CD14-positive monocyte (primary cell): ENCODE results near the gene TP53RK. TPM values are rescaled to one million over a fixed set of nuclear protein-coding genes. Genes with fewer than 3 reads are reported as not detected.

Experiments used
- DNase-seq, 3 donors: peaks; one replicate each; pipeline ENCODE4 v3.0.0-alpha.2; 2011 to 2022
- H2AFZ ChIP-seq: 2 replicates; pipeline ENCODE4 v1.6.0; 2012; ENCODE audit warnings: mild to moderate bottlenecking, low read depth, low read length, inconsistent platforms; ENCODE audit not compliant: insufficient read depth, poor library complexity, severe bottlenecking
- H3K27ac ChIP-seq, 2 donors: 1 replicate in 1 of 2; 2 replicates in 1 of 2; pipeline ENCODE4 v1.5.1; 2012 to 2013; ENCODE audit warnings: low read length in 2 of 2, control low read depth in 1 of 2, inconsistent platforms in 1 of 2, low read depth in 1 of 2, mild to moderate bottlenecking in 1 of 2
- H3K27me3 ChIP-seq, 2 donors: one replicate each; pipeline versions ENCODE4 v1.6.0 to v1.6.1; 2011 to 2013; ENCODE audit warnings: low read length in 2 of 2; ENCODE audit not compliant: control insufficient read depth in 2 of 2, insufficient read depth in 2 of 2
- H3K36me3 ChIP-seq, 2 donors: replicated peaks in 1 of 2; 1 replicate in 1 of 2; 2 replicates in 1 of 2; pipeline versions ENCODE4 v1.5.1 to v1.6.1; 2012 to 2013; ENCODE audit warnings: low read length in 2 of 2, control low read depth in 1 of 2, inconsistent platforms in 1 of 2, mild to moderate bottlenecking in 1 of 2; ENCODE audit not compliant: insufficient read depth in 2 of 2, control insufficient read depth in 1 of 2
- H3K4me1 ChIP-seq, 2 donors: 1 replicate in 1 of 2; 2 replicates in 1 of 2; pipeline versions ENCODE4 v1.5.1 to v1.6.1; 2012 to 2013; ENCODE audit warnings: low read length in 2 of 2, control low read depth in 1 of 2, inconsistent platforms in 1 of 2, mild to moderate bottlenecking in 1 of 2, moderate library complexity in 1 of 2; ENCODE audit not compliant: insufficient read depth in 2 of 2, control insufficient read depth in 1 of 2
- H3K4me2 ChIP-seq: replicated peaks from 2 replicates; pipeline ENCODE3; 2012; ENCODE audit warnings: low read length, moderate library complexity, mild to moderate bottlenecking; ENCODE audit not compliant: poor library complexity, severe bottlenecking; ENCODE audit errors: extremely low read depth
- H3K4me3 ChIP-seq, 3 experiments: fragments of 200-600 bp in 1 of 3; sonication (generic) in 1 of 3; replicated peaks in 1 of 3; 1 replicate in 2 of 3; 2 replicates in 1 of 3; pipeline ENCODE4 v1.5.1; 2011 to 2013; ENCODE audit warnings: low read length in 3 of 3, mild to moderate bottlenecking in 3 of 3, control low read depth in 2 of 3, low read depth in 2 of 3, inconsistent platforms in 1 of 3, moderate library complexity in 1 of 3
- H3K79me2 ChIP-seq: 2 replicates; pipeline ENCODE4 v1.6.0; 2012; ENCODE audit warnings: mild to moderate bottlenecking, control low read depth, inconsistent platforms, low read length, moderate library complexity; ENCODE audit not compliant: insufficient read depth
- H3K9ac ChIP-seq: 2 replicates; pipeline ENCODE4 v1.6.0; 2017; ENCODE audit warnings: low read length, mild to moderate bottlenecking; ENCODE audit not compliant: insufficient read depth, poor library complexity, severe bottlenecking
- H3K9me3 ChIP-seq, 2 donors: replicated peaks in 1 of 2; 1 replicate in 1 of 2; 2 replicates in 1 of 2; pipeline versions ENCODE4 v1.5.1 to v1.6.1; 2012 to 2013; ENCODE audit warnings: low read length in 2 of 2, control low read depth in 1 of 2; ENCODE audit not compliant: control insufficient read depth in 1 of 2, insufficient read depth in 1 of 2
- H4K20me1 ChIP-seq: 2 replicates; pipeline ENCODE4 v1.6.0; 2012; ENCODE audit warnings: mild to moderate bottlenecking, low read length, control low read depth, moderate library complexity; ENCODE audit not compliant: insufficient read depth
- H3K27ac Mint-ChIP-seq, 7 donors: one replicate each; pipeline ENCODE4 v1.8.0; 2020; ENCODE audit warnings: mild to moderate bottlenecking in 7 of 7, mixed read lengths in 7 of 7, moderate library complexity in 6 of 7, inconsistent platforms in 2 of 7
- H3K27me3 Mint-ChIP-seq, 3 donors: one replicate each; pipeline ENCODE4 v1.8.0; 2021 to 2022; ENCODE audit warnings: low read depth in 3 of 3, mild to moderate bottlenecking in 3 of 3, mixed read lengths in 3 of 3, moderate library complexity in 3 of 3, inconsistent platforms in 1 of 3
- H3K36me3 Mint-ChIP-seq, 2 donors: one replicate each; pipeline ENCODE4 v1.8.0; 2020; ENCODE audit warnings: mixed read lengths in 2 of 2, inconsistent platforms in 1 of 2, mild to moderate bottlenecking in 1 of 2
- H3K4me1 Mint-ChIP-seq: one replicate; pipeline ENCODE4 v1.8.0; 2020; ENCODE audit warnings: mild to moderate bottlenecking, mixed read lengths
- H3K4me3 Mint-ChIP-seq, 2 donors: one replicate each; pipeline ENCODE4 v1.8.0; 2020; ENCODE audit warnings: mild to moderate bottlenecking in 2 of 2, mixed read lengths in 2 of 2, moderate library complexity in 1 of 2
- H3K9me3 Mint-ChIP-seq, 7 donors: one replicate each; pipeline ENCODE4 v1.8.0; 2020 to 2022; ENCODE audit warnings: mixed read lengths in 7 of 7, mild to moderate bottlenecking in 6 of 7, moderate library complexity in 6 of 7, inconsistent platforms in 2 of 7
- CTCF ChIP-seq: fragments of 200-600 bp; IDR thresholded peaks from one replicate; pipeline ENCODE4 v1.8.0; 2022; ENCODE audit warnings: antibody characterized with exemption, mild to moderate bottlenecking
- WGBS: methylation state at CpG from one replicate; pipeline ENCODE4 v1.1.5; 2013; ENCODE audit warnings: missing lambda C conversion rate; ENCODE audit not compliant: insufficient coverage; 5-methylcytosine and 5-hydroxymethylcytosine counted together
- intact Hi-C, 2 donors: fragments of 100-400 bp; cut with micrococcal nuclease; formaldehyde crosslinking; loops; one replicate each; pipeline versions ENCODE4 v1.15.0 to v1.15.1; 2023
- polyA plus RNA-seq, 3 donors: library from polyadenylated mRNA; depleted of rRNA in 1 of 3; unstranded in 2 of 3; stranded (reverse) in 1 of 3; fragments of 300-500 nt in 2 of 3; fragments of >200 nt in 1 of 3; fragmentation: Illumina TruSeq in 2 of 3; gene quantifications; 1 replicate in 2 of 3; 2 replicates in 1 of 3; pipeline ENCODE4 v1.2.3, GENCODE V29; 2012 to 2021

TP53RK gene
- polyA plus RNA-seq, 3 donors, result 1.4 to 10.9 (median 9.5) TPM

- intact Hi-C loops, result loop anchor here (10.0 kb wide), 2 partner anchors 129 to 549 kb away; partner anchors contain the start of gene OCSTAMP (in 1 of the 2)
- Mint-ChIP-seq H3K4me3 (no peak overlapping the region), H3K27me3 (peaks cover 1 to 2% (median 2%) of the 10 kb centered on the region in 3 donors), H3K9me3 (no peaks in the 10 kb centered on the region), H3K36me3 (peaks cover 31 to 35% of the 10 kb centered on the region in 2 donors), H3K27ac (no peak overlapping the region), H3K4me1 (peaks cover 51% of the 10 kb centered on the region)
- Histone ChIP-seq H3K36me3 (peaks cover 14 to 29% of the 10 kb centered on the region in 2 donors), H3K9ac (no peak overlapping the region), H3K4me2 (no peak overlapping the region), H2AFZ (no peak overlapping the region), H3K79me2 (peaks cover 50% of the 10 kb centered on the region), H3K27me3 (no peaks in the 10 kb centered on the region), H3K4me3 (no peak overlapping the region), H3K9me3 (no peaks in the 10 kb centered on the region), H3K27ac (no peak overlapping the region), H4K20me1 (peaks cover 80% of the 10 kb centered on the region), H3K4me1 (peaks cover 13 to 17% of the 10 kb centered on the region in 2 donors)
- WGBS, result 97% methylated on average over 15 of the region's 23 CpGs
- DNase-seq, result no peak
- TF ChIP-seq CTCF, result no peak
Measured at GRCh38 chr20:46683939-46684750, 5.1 kb downstream of the TP53RK start.

- H2AFZ ChIP-seq, result no peak overlapping the region
- peaks cover 11 to 14% of the 10 kb centered on the region in 2 donors for H3K4me1 ChIP-seq
- no peak overlapping the region for H3K27ac Mint-ChIP-seq
- H3K4me1 Mint-ChIP-seq, result peaks cover 49% of the 10 kb centered on the region
- intact Hi-C loops, result loop anchor here (10.0 kb wide), 2 partner anchors 129 to 549 kb away; partner anchors contain the start of gene OCSTAMP (in 1 of the 2)
- H3K9me3 Mint-ChIP-seq, result no peaks in the 10 kb centered on the region
- peaks cover 78% of the 10 kb centered on the region for H4K20me1 ChIP-seq
- no peak overlapping the region for H3K4me3 ChIP-seq
- H3K4me3 Mint-ChIP-seq, result no peak overlapping the region
- no peak overlapping the region for H3K9ac ChIP-seq
- no peak overlapping the region for H3K27ac ChIP-seq
- no peak for TF ChIP-seq CTCF
- no peak for DNase-seq
- peaks cover 1 to 2% (median 2%) of the 10 kb centered on the region in 3 donors for H3K27me3 Mint-ChIP-seq
- H3K4me2 ChIP-seq, result no peak overlapping the region
- H3K27me3 ChIP-seq, result no peaks in the 10 kb centered on the region
- H3K36me3 ChIP-seq, result peaks cover 14 to 29% of the 10 kb centered on the region in 2 donors
- H3K9me3 ChIP-seq, result no peaks in the 10 kb centered on the region
- peaks cover 31 to 35% of the 10 kb centered on the region in 2 donors for H3K36me3 Mint-ChIP-seq
- 55% methylated on average over 8 of the region's 8 CpGs for WGBS
- H3K79me2 ChIP-seq, result peaks cover 45% of the 10 kb centered on the region
Measured at GRCh38 chr20:46683668-46683938, 5.6 kb downstream of the TP53RK start.
